H1 (cell line): ENCODE measurements around the gene GPANK1. TPM values are rescaled to one million over a fixed set of nuclear protein-coding genes. Genes with fewer than 3 reads are reported as not detected.
A peak's percentile ranks its signal among the peaks of the same experiment; 100 is the strongest.

Experiments
- CTCF ChIA-PET: fragments of 300-600 bp; sonication (Branson Sonifier 250); formaldehyde crosslinking; loops from one replicate; lab custom pipeline; 2021; ENCODE audit not compliant: partially characterized antibody; lab: Charles Lee
- POLR2A ChIA-PET: fragments of 300-600 bp; sonication (Branson Sonifier 250); formaldehyde crosslinking; loops from one replicate; lab custom pipeline; 2021; ENCODE audit warnings: inconsistent platforms; ENCODE audit not compliant: partially characterized antibody; lab: Charles Lee
- DNase-seq, 2 experiments: peaks; one replicate each; pipeline versions ENCODE4 v3.0.0 to v3.0.0-alpha.2; 2010 to 2022; ENCODE audit warnings: low spot score in 2 of 2, low read depth in 1 of 2, mixed read lengths in 1 of 2
- FAIRE-seq: peaks from 2 replicates; lab custom pipeline; 2011; peaks lifted over from hg19 to GRCh38; lab: Jason Lieb, UNC
- H2AFZ ChIP-seq: 2 replicates; pipeline ENCODE4 v1.8.1; 2012; ENCODE audit warnings: low read length, inconsistent platforms
- H2AK5ac ChIP-seq: 2 replicates; pipeline ENCODE4 v1.6.1; 2013; ENCODE audit warnings: low read depth, low read length
- H2BK120ac ChIP-seq: replicated peaks from 2 replicates; pipeline ENCODE3; 2013; ENCODE audit warnings: low read depth, low read length, inconsistent platforms
- H2BK12ac ChIP-seq: 2 replicates; pipeline ENCODE4 v1.6.1; 2013; ENCODE audit warnings: low read depth, low read length
- H2BK15ac ChIP-seq: 2 replicates; pipeline ENCODE4 v1.6.1; 2013; ENCODE audit warnings: low read length
- H2BK20ac ChIP-seq: 2 replicates; pipeline ENCODE4 v1.6.1; 2013; ENCODE audit warnings: low read length
- H2BK5ac ChIP-seq: 2 replicates; pipeline ENCODE4 v1.6.1; 2013; ENCODE audit warnings: low read depth, low read length
- H3K14ac ChIP-seq: 2 replicates; pipeline ENCODE4 v1.6.1; 2013; ENCODE audit warnings: inconsistent platforms; ENCODE audit not compliant: insufficient read length
- H3K18ac ChIP-seq: 2 replicates; pipeline ENCODE4 v1.6.1; 2013; ENCODE audit warnings: low read length; ENCODE audit errors: extremely low read depth
- H3K23ac ChIP-seq: 2 replicates; pipeline ENCODE4 v1.6.1; 2013; ENCODE audit warnings: inconsistent platforms; ENCODE audit not compliant: insufficient read length
- H3K23me2 ChIP-seq: 2 replicates; pipeline ENCODE4 v1.6.1; 2013; ENCODE audit warnings: low read depth, low read length
- H3K27ac ChIP-seq: 2 replicates; pipeline ENCODE4 v1.6.1; 2011; ENCODE audit warnings: low read depth, low read length, inconsistent platforms
- H3K27me3 ChIP-seq, 4 experiments: replicated peaks in 1 of 4; 1 replicate in 1 of 4; 2 replicates in 3 of 4; pipeline versions ENCODE4 v1.6.1 to v1.8.1; 2011 to 2013; ENCODE audit warnings: low read length in 3 of 4, mild to moderate bottlenecking in 3 of 4, inconsistent platforms in 2 of 4, mixed read lengths in 2 of 4, moderate library complexity in 1 of 4; ENCODE audit not compliant: control insufficient read depth in 3 of 4, insufficient read depth in 3 of 4; ENCODE audit errors: extremely low read depth in 1 of 4
- H3K36me3 ChIP-seq, 4 experiments: 2 replicates each; pipeline versions ENCODE4 v1.6.1 to v1.8.1; 2011 to 2013; ENCODE audit warnings: mild to moderate bottlenecking in 4 of 4, low read length in 3 of 4, moderate library complexity in 2 of 4, control low read depth in 1 of 4, inconsistent platforms in 1 of 4; ENCODE audit not compliant: insufficient read depth in 4 of 4, control insufficient read depth in 2 of 4
- H3K4ac ChIP-seq: replicated peaks from 2 replicates; pipeline ENCODE3; 2013; ENCODE audit warnings: low read length, low read depth, mixed read lengths, inconsistent platforms; ENCODE audit not compliant: insufficient read length
- H3K4me1 ChIP-seq, 4 experiments: replicated peaks in 1 of 4; 1 replicate in 1 of 4; 2 replicates in 3 of 4; pipeline versions ENCODE4 v1.6.1 to v1.8.1; 2011 to 2013; ENCODE audit warnings: low read length in 3 of 4, inconsistent platforms in 2 of 4, mixed read lengths in 1 of 4; ENCODE audit not compliant: insufficient read depth in 4 of 4, control insufficient read depth in 3 of 4
- H3K4me2 ChIP-seq, 2 experiments: 2 replicates each; pipeline versions ENCODE4 v1.6.1 to v1.8.1; 2011 to 2013; ENCODE audit warnings: low read depth in 2 of 2, low read length in 2 of 2, control low read depth in 1 of 2, inconsistent platforms in 1 of 2, mild to moderate bottlenecking in 1 of 2; ENCODE audit not compliant: insufficient read depth in 1 of 2
- H3K4me3 ChIP-seq, 4 experiments: fragments of 200-600, 300-600 bp in 1 of 4; sonication (generic), shearing (Covaris generic), sonication (Bioruptor Twin) in 1 of 4; 2 replicates each; pipeline versions ENCODE4 v1.5.1 to v1.8.1; 2011 to 2016; ENCODE audit warnings: low read length in 4 of 4, low read depth in 3 of 4, control low read depth in 2 of 4, inconsistent platforms in 2 of 4, mild to moderate bottlenecking in 2 of 4, mixed read lengths in 1 of 4, moderate library complexity in 1 of 4; ENCODE audit not compliant: insufficient read depth in 2 of 4; ENCODE audit errors: extremely low read depth in 1 of 4
- H3K56ac ChIP-seq: replicated peaks from 2 replicates; pipeline ENCODE3; 2013; ENCODE audit warnings: low read depth, mild to moderate bottlenecking, mixed read lengths, low read length, inconsistent platforms; ENCODE audit not compliant: insufficient read length
- H3K79me1 ChIP-seq: 2 replicates; pipeline ENCODE4 v1.6.1; 2013; ENCODE audit warnings: low read depth, low read length, control low read depth
- H3K79me2 ChIP-seq, 2 experiments: 2 replicates each; pipeline versions ENCODE4 v1.6.1 to v1.8.1; 2012 to 2013; ENCODE audit warnings: low read length in 2 of 2, mild to moderate bottlenecking in 2 of 2, inconsistent platforms in 1 of 2; ENCODE audit not compliant: insufficient read depth in 2 of 2, control insufficient read depth in 1 of 2
- H3K9ac ChIP-seq, 4 experiments: replicated peaks in 1 of 4; 1 replicate in 1 of 4; 2 replicates in 3 of 4; pipeline versions ENCODE4 v1.6.1 to v1.8.1; 2011 to 2013; ENCODE audit warnings: low read depth in 3 of 4, low read length in 3 of 4, control low read depth in 2 of 4, mild to moderate bottlenecking in 2 of 4, moderate library complexity in 2 of 4, inconsistent platforms in 1 of 4; ENCODE audit errors: extremely low read depth in 1 of 4
- H3K9me3 ChIP-seq, 2 experiments: 2 replicates each; pipeline versions ENCODE4 v1.6.1 to v1.8.1; 2012 to 2013; ENCODE audit warnings: mild to moderate bottlenecking in 2 of 2, moderate library complexity in 2 of 2, control low read depth in 1 of 2, inconsistent platforms in 1 of 2, low read depth in 1 of 2, low read length in 1 of 2, mixed read lengths in 1 of 2; ENCODE audit not compliant: insufficient read depth in 2 of 2
- H4K20me1 ChIP-seq, 2 experiments: replicated peaks in 1 of 2; 2 replicates each; pipeline versions ENCODE3 to v1.8.1; 2011 to 2013; ENCODE audit warnings: inconsistent platforms in 2 of 2, low read length in 2 of 2, mild to moderate bottlenecking in 1 of 2; ENCODE audit not compliant: insufficient read depth in 2 of 2, control insufficient read depth in 1 of 2
- H4K5ac ChIP-seq: 2 replicates; pipeline ENCODE4 v1.6.1; 2013; ENCODE audit warnings: low read length, low read depth, mixed read lengths, inconsistent platforms; ENCODE audit not compliant: insufficient read length
- H4K8ac ChIP-seq: 2 replicates; pipeline ENCODE4 v1.8.0; 2013; ENCODE audit warnings: mild to moderate bottlenecking, moderate library complexity, low read length, inconsistent platforms; ENCODE audit not compliant: insufficient read depth; ENCODE audit errors: extremely low read depth
- H4K91ac ChIP-seq: replicated peaks from 2 replicates; pipeline ENCODE3; 2013; ENCODE audit warnings: low read length, mixed read lengths, inconsistent platforms; ENCODE audit not compliant: insufficient read length
- ATF2 ChIP-seq: IDR thresholded peaks from 2 replicates; pipeline ENCODE4 v1.6.1; 2012; ENCODE audit warnings: low read length, inconsistent platforms
- EP300 ChIP-seq, 2 experiments: IDR thresholded peaks; 1 replicate in 1 of 2; 2 replicates in 1 of 2; pipeline ENCODE4 v1.6.1; 2011 to 2012; ENCODE audit warnings: low read depth in 2 of 2, low read length in 2 of 2, mild to moderate bottlenecking in 2 of 2, borderline replicate concordance in 1 of 2, inconsistent platforms in 1 of 2, moderate library complexity in 1 of 2
- FOSL1 ChIP-seq: IDR thresholded peaks from 2 replicates; pipeline ENCODE4 v1.6.1; 2011; ENCODE audit warnings: mild to moderate bottlenecking, low read depth, low read length, moderate library complexity; ENCODE audit not compliant: insufficient read depth
- MAX ChIP-seq: IDR thresholded peaks from 2 replicates; pipeline ENCODE4 v1.6.1; 2012; ENCODE audit warnings: inconsistent platforms
- RAD21 ChIP-seq, 2 experiments: IDR thresholded peaks in 1 of 2; conservative IDR thresholded peaks in 1 of 2; 2 replicates each; pipeline ENCODE4 v1.6.1; 2011; ENCODE audit warnings: low read depth in 2 of 2, low read length in 2 of 2, improper control_type of control experiment in 1 of 2, inconsistent platforms in 1 of 2, mild to moderate bottlenecking in 1 of 2, moderate library complexity in 1 of 2
- SUZ12 ChIP-seq: fragments of 200-600 bp; sonication (generic); IDR thresholded peaks from 2 replicates; pipeline ENCODE4 v1.6.1; 2012; ENCODE audit warnings: mild to moderate bottlenecking, inconsistent platforms, low read length, moderate library complexity, mixed read lengths
- TAF7 ChIP-seq: optimal IDR thresholded peaks from 2 replicates; pipeline ENCODE3; 2011; ENCODE audit warnings: low read depth, mild to moderate bottlenecking, inconsistent platforms, low read length, moderate library complexity, borderline replicate concordance
- ZNF274 ChIP-seq: IDR thresholded peaks from 2 replicates; pipeline ENCODE4 v1.7.0; 2012; ENCODE audit warnings: low read length, borderline replicate concordance; ENCODE audit errors: extremely low read depth
- WGBS, 2 experiments: shearing (Covaris generic) in 1 of 2; methylation state at CpG; one replicate each; pipeline versions ENCODE4 v1.1.6 to v1.1.7; 2013 to 2015; ENCODE audit warnings: low lambda C conversion rate in 2 of 2, mixed read lengths in 2 of 2, inconsistent platforms in 1 of 2, low coverage in 1 of 2, missing lambda C conversion rate in 1 of 2; ENCODE audit not compliant: insufficient replicate concordance in 2 of 2, insufficient coverage in 1 of 2, insufficient read length in 1 of 2; ENCODE audit errors: extremely low coverage in 1 of 2, missing lambda C conversion rate in 1 of 2; 5-methylcytosine and 5-hydroxymethylcytosine counted together
- polyA plus RNA-seq, 7 experiments: library from polyadenylated mRNA; depleted of rRNA in 3 of 7; stranded (reverse) in 5 of 7; unstranded in 2 of 7; fragments of >200 nt in 5 of 7; fragments of 200-250 nt in 2 of 7; gene quantifications; 1 replicate in 5 of 7; 2 replicates in 1 of 7; 4 replicates in 1 of 7; pipeline versions ENCODE4 v1.2.1 to v1.2.3, GENCODE V29; 2011 to 2013; ENCODE audit warnings: missing spikeins in 2 of 7, mixed read lengths in 2 of 7
- total RNA-seq: library from RNA; stranded (reverse); fragmentation: NEBNext Ultra II Directional; extraction: Animal tissue kit (Norgen Biotek cat#: 25700); gene quantifications from 2 replicates; pipeline ENCODE4 v1.2.1, GENCODE V29; 2021

Gene GPANK1
- total and polyA plus RNA-seq, 2 of the 8 experiments (the other 6 are each of a cell fraction or from before 2014, with no cell fraction given): 24.5 to 30.2 TPM

- H3K79me1 ChIP-seq: no peaks in the 10 kb centered on the region
- peaks cover 3 to 26% (median 17%) of the 10 kb centered on the region in 4 experiments; a peak in 5 of 8 replicates for H3K36me3 ChIP-seq
- H2BK20ac ChIP-seq: no peak overlapping the region
- H4K20me1 ChIP-seq: no peaks in the 10 kb centered on the region
- H2BK12ac ChIP-seq: no peak overlapping the region
- H3K9me3 ChIP-seq: no peaks in the 10 kb centered on the region
- H2AFZ ChIP-seq: no peak overlapping the region
- H3K56ac ChIP-seq: no peak overlapping the region
- H2BK120ac ChIP-seq: no peak overlapping the region
- no peak overlapping the region for H4K91ac ChIP-seq
- H3K23me2 ChIP-seq: no peaks in the 10 kb centered on the region
- no peak overlapping the region for H4K5ac ChIP-seq
- POLR2A ChIA-PET: interaction anchor here (0.8 to 6.6 kb wide), 7 partner anchors 10 to 75 kb away, joined by 3 to 33 read pairs (median 6); partner anchors contain the start of genes ABHD16A, BAG6, CLIC1 and GPANK1
- no peaks in the 10 kb centered on the region; a peak in 1 of 7 replicates for H3K27me3 ChIP-seq
- H3K4ac ChIP-seq: no peak overlapping the region
- no peak overlapping the region for H3K4me2 ChIP-seq
- no peak for FAIRE-seq
- no peak overlapping the region for H3K23ac ChIP-seq
- peaks cover 0 to 1% (median 0%) of the 10 kb centered on the region in 4 experiments; a peak in 2 of 7 replicates for H3K4me1 ChIP-seq
- H2BK5ac ChIP-seq: no peak overlapping the region
- 80% methylated on average over 11 of the region's 11 CpGs; no CpG with 5 or more reads in 1 of the 2 experiments for WGBS, 2 experiments
- peak in 1 of 2 experiments; percentile 81 for DNase-seq
- no peak overlapping the region for H3K9ac ChIP-seq
- no peak overlapping the region for H4K8ac ChIP-seq
- no peak overlapping the region for H2AK5ac ChIP-seq
- no peak overlapping the region for H3K18ac ChIP-seq
- H3K14ac ChIP-seq: no peak overlapping the region
- CTCF ChIA-PET: interaction anchor here (0.6 to 5.8 kb wide), 43 partner anchors 8 to 234 kb away, joined by 3 to 26 read pairs (median 4); partner anchors contain the start of genes ABHD16A, C6orf47, CSNK2B and DDAH2
- H3K79me2 ChIP-seq: no peaks in the 10 kb centered on the region
- no peak overlapping the region for H2BK15ac ChIP-seq
- H3K4me3 ChIP-seq: no peak overlapping the region
- no peak overlapping the region for H3K27ac ChIP-seq
- TF ChIP-seq SUZ12 (no peak), RAD21 (IDR thresholded peaks at IDR 0.05 in 1 of 2, conservative IDR thresholded peaks at IDR 0.05 in 1 of 2; ENCODE audit: low read depth in 2 of 2, low read length in 2 of 2) (peak; percentile 50 to 61), MAX (no peak), FOSL1 (no peak), TAF7 (no peak), EP300 (IDR thresholded peaks at IDR 0.05; ENCODE audit: borderline replicate concordance in 1 of 2, low read depth in 2 of 2, low read length in 2 of 2) (no peak), ZNF274 (no peak), ATF2 (no peak)
These were observed 24.7 kb upstream of the GPANK1 start for GRCh38 chr6:31689249-31690110.
